K562 (cell line): ENCODE data around the gene CLCA1. TPM values are rescaled to one million over a fixed set of nuclear protein-coding genes. Genes with fewer than 3 reads are reported as not detected.

Experiments
- ETS2 ChIP-seq: IDR thresholded peaks from 2 replicates; pipeline ENCODE4 v1.6.1; 2016; ENCODE audit warnings: borderline replicate concordance, missing genetic modification characterization, mild to moderate bottlenecking, moderate library complexity, missing compliant biosample characterization; ENCODE audit not compliant: poor library complexity, severe bottlenecking
- FUS ChIP-seq: fragments of 200-400 bp; formaldehyde crosslinking; optimal IDR thresholded peaks from 2 replicates; pipeline ENCODE3; 2017; ENCODE audit warnings: low read depth, low read length
- HMGXB4 ChIP-seq: sonication (generic); formaldehyde crosslinking; IDR thresholded peaks from 2 replicates; pipeline ENCODE4 v1.8.1; 2023; ENCODE audit warnings: mild to moderate bottlenecking, missing genetic modification reagents
- KDM2B ChIP-seq: fragments of 250-450 bp; sonication (Bioruptor Pico); IDR thresholded peaks from 2 replicates; pipeline ENCODE4 v1.8.0; 2021; ENCODE audit warnings: mild to moderate bottlenecking, moderate library complexity
- KHSRP ChIP-seq: fragments of 450-650 bp; IDR thresholded peaks from 2 replicates; pipeline ENCODE4 v1.6.1; 2017
- KLF10 ChIP-seq: fragments of 250-450 bp; sonication (Bioruptor Pico); IDR thresholded peaks from 2 replicates; pipeline ENCODE4 v1.6.1; 2021; ENCODE audit warnings: matching md5 sums
- NFE2 ChIP-seq: IDR thresholded peaks from 2 replicates; pipeline ENCODE4 v1.6.1; 2014; ENCODE audit warnings: antibody characterized with exemption, low read depth
- NFRKB ChIP-seq: fragments of 450-650 bp; IDR thresholded peaks from 2 replicates; pipeline ENCODE4 v1.6.1; 2016; ENCODE audit warnings: low read depth
- RBM34 ChIP-seq: fragments of 200-400 bp; formaldehyde crosslinking; IDR thresholded peaks from 2 replicates; pipeline ENCODE4 v1.6.1; 2018; ENCODE audit warnings: low read length, borderline replicate concordance; ENCODE audit not compliant: insufficient read depth
- SAFB2 ChIP-seq: fragments of 200-400 bp; formaldehyde crosslinking; IDR thresholded peaks from 2 replicates; pipeline ENCODE4 v1.6.1; 2018; ENCODE audit warnings: borderline replicate concordance, low read length, low read depth, moderate library complexity; ENCODE audit not compliant: severe bottlenecking
- SMAD4 ChIP-seq: fragments of 250-450 bp; sonication (Bioruptor Pico); conservative IDR thresholded peaks from 2 replicates; pipeline ENCODE4 v1.8.0; 2021; ENCODE audit warnings: inconsistent platforms, mild to moderate bottlenecking, moderate library complexity
- TCF7L2 ChIP-seq: fragments of 150-350 bp; IDR thresholded peaks from 2 replicates; pipeline ENCODE4 v1.6.1; 2016; ENCODE audit warnings: low read depth, mild to moderate bottlenecking, low read length, moderate library complexity
- XRCC3 ChIP-seq: fragments of 450-650 bp; IDR thresholded peaks from 2 replicates; pipeline ENCODE4 v1.6.1; 2017; ENCODE audit warnings: mild to moderate bottlenecking, moderate library complexity
- ZFP30 ChIP-seq: fragments of 250-450 bp; sonication (Bioruptor Pico); IDR thresholded peaks from 2 replicates; pipeline ENCODE4 v1.8.0; 2022; ENCODE audit warnings: moderate library complexity, mild to moderate bottlenecking, inconsistent platforms, borderline replicate concordance
- ZNF124 ChIP-seq: sonication (generic); formaldehyde crosslinking; IDR thresholded peaks from 2 replicates; pipeline ENCODE4 v1.8.1; 2022; ENCODE audit warnings: missing genetic modification reagents
- ZNF212 ChIP-seq: fragments of 450-650 bp; formaldehyde crosslinking; IDR thresholded peaks from 2 replicates; pipeline ENCODE4 v1.4.0; 2020; ENCODE audit warnings: mild to moderate bottlenecking
- ZNF395 ChIP-seq: fragments of 200-800 bp; sonication (Bioruptor generic); IDR thresholded peaks from 2 replicates; pipeline ENCODE4 v1.6.1; 2017; ENCODE audit warnings: missing genetic modification characterization, missing compliant biosample characterization
- ZNF586 ChIP-seq: fragments of 450-650 bp; formaldehyde crosslinking; conservative IDR thresholded peaks from 2 replicates; pipeline ENCODE4 v1.4.0; 2020; ENCODE audit warnings: mild to moderate bottlenecking, moderate library complexity
- ZNF644 ChIP-seq: fragments of 200-800 bp; sonication (Bioruptor generic); IDR thresholded peaks from 2 replicates; pipeline ENCODE4 v1.6.1; 2016; ENCODE audit warnings: low read depth, missing genetic modification characterization, missing compliant biosample characterization
- ZNF778 ChIP-seq: fragments of 450-650 bp; formaldehyde crosslinking; IDR thresholded peaks from 2 replicates; pipeline ENCODE4 v1.4.0; 2020; ENCODE audit warnings: mild to moderate bottlenecking, moderate library complexity
- polyA plus RNA-seq, 8 experiments: library from polyadenylated mRNA; depleted of rRNA in 4 of 8; stranded (reverse) in 5 of 8; unstranded in 3 of 8; fragments of >200 nt; fragmentation: Nextera tagmentation in 2 of 8; fragmentation: Illumina TruSeq in 1 of 8; extraction: Ambion mirVana in 2 of 8; extraction: Trizol in 1 of 8; gene quantifications; 2 replicates each; pipeline versions ENCODE4 v1.2.1 to v1.2.3, GENCODE V29; 2011 to 2014; ENCODE audit warnings: inconsistent platforms in 1 of 8, missing spikeins in 1 of 8
- total RNA-seq, 7 experiments: library from RNA; depleted of rRNA in 6 of 7; stranded (reverse); fragments of >200 nt in 6 of 7; fragmentation: Illumina TruSeq in 2 of 7; extraction: Trizol in 2 of 7; gene quantifications; 2 replicates each; pipeline versions ENCODE4 v1.2.1 to v1.2.3, GENCODE V29; 2011 to 2021; ENCODE audit warnings: low replicate concordance in 1 of 7
- TF ChIP-seq, protein P1 (sequence below): fragments of 250-450 bp; sonication (Bioruptor Pico); IDR thresholded peaks from 2 replicates; pipeline ENCODE4 v1.4.0; 2020; ENCODE audit warnings: borderline replicate concordance
- TF ChIP-seq, protein P2 (sequence below): fragments of 450-650 bp; IDR thresholded peaks from 2 replicates; pipeline ENCODE4 v1.6.1; 2016; ENCODE audit warnings: antibody characterized with exemption
- TF ChIP-seq, protein P3 (sequence below): fragments of 250-450 bp; sonication (Bioruptor Pico); IDR thresholded peaks from 2 replicates; pipeline ENCODE4 v1.8.0; 2022; ENCODE audit warnings: moderate library complexity, mild to moderate bottlenecking, inconsistent platforms

The CLCA1 gene
- total and polyA plus RNA-seq, 9 of the 15 experiments (the other 6 are each of a cell fraction or from before 2014, with no cell fraction given): 0.03 to 0.08 (median 0.04) TPM; not detected in 6

DNA sequence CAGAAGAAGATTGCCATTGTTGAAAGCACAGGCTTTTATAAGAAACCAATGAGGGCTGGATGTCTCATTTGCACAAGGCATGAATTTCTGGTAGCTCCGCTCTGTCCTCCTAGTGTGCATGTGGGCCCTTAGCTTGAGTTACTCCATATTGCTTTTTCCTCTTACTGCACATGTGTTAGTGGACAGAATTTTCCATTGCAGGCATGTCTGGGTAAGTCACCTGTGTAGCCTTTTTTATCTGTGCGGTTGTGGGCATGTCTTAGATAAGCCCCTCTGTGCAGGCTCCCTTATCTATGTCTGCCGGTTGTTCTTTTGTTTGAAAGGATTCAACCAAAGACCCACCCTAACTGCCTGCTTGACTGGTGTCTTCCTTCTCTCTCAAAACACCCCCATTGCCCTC lies 7.2 kb upstream of the CLCA1 start (continued):
- TF ChIP-seq, protein P1, sequence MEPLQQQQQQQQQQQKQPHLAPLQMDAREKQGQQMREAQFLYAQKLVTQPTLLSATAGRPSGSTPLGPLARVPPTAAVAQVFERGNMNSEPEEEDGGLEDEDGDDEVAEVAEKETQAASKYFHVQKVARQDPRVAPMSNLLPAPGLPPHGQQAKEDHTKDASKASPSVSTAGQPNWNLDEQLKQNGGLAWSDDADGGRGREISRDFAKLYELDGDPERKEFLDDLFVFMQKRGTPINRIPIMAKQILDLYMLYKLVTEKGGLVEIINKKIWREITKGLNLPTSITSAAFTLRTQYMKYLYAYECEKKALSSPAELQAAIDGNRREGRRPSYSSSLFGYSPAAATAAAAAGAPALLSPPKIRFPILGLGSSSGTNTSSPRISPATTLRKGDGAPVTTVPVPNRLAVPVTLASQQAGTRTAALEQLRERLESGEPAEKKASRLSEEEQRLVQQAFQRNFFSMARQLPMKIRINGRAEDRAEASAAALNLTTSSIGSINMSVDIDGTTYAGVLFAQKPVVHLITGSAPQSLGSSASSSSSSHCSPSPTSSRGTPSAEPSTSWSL (CRISPR knock-in tag): peak; percentile 96; the same call in 1 of the 2 replicates
- TF ChIP-seq SAFB2 (no peak), ETS2 (tag) (peak; percentile 94), ZNF586 (CRISPR knock-in tag) (peak; percentile 97), KLF10 (peak; percentile 81; the same call in 1 of the 2 replicates), KHSRP (no peak), ZNF644 (tag) (peak; percentile 99), ZNF395 (CRISPR knock-in tag) (peak; percentile 93), NFRKB (no peak), RBM34 (no peak), XRCC3 (no peak), ZNF778 (CRISPR knock-in tag) (no peak), ZNF124 (CRISPR knock-in tag) (no peak), FUS (no peak), ZNF212 (CRISPR knock-in tag) (peak; percentile 95), NFE2 (no peak; the same call in 1 of the 2 replicates), HMGXB4 (no peak), SMAD4 (CRISPR knock-in tag) (peak; percentile 99), ZFP30 (no peak), TCF7L2 (no peak), KDM2B (CRISPR knock-in tag) (peak; percentile 98)
- TF ChIP-seq, protein P2, sequence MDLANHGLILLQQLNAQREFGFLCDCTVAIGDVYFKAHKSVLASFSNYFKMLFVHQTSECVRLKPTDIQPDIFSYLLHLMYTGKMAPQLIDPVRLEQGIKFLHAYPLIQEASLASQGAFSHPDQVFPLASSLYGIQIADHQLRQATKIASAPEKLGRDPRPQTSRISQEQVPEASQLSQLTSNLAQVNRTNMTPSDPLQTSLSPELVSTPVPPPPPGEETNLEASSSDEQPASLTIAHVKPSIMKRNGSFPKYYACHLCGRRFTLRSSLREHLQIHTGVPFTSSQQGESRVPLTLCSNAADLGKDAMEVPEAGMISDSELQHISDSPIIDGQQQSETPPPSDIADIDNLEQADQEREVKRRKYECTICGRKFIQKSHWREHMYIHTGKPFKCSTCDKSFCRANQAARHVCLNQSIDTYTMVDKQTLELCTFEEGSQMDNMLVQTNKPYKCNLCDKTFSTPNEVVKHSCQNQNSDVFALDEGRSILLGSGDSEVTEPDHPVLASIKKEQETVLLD: peak; percentile 66
- TF ChIP-seq, protein P3, sequence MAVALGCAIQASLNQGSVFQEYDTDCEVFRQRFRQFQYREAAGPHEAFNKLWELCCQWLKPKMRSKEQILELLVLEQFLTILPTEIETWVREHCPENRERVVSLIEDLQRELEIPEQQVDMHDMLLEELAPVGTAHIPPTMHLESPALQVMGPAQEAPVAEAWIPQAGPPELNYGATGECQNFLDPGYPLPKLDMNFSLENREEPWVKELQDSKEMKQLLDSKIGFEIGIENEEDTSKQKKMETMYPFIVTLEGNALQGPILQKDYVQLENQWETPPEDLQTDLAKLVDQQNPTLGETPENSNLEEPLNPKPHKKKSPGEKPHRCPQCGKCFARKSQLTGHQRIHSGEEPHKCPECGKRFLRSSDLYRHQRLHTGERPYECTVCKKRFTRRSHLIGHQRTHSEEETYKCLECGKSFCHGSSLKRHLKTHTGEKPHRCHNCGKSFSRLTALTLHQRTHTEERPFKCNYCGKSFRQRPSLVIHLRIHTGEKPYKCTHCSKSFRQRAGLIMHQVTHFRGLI (CRISPR knock-in tag): peak; percentile 97
